NCI-H1092 (cell line): ENCODE results near the gene METTL2B.
"Not testable (repeated sequence)": the region's sequence is repeated elsewhere in the genome, so short reads cannot be mapped to it uniquely, and the experiment has no call there.

Experiments used
- DNase-seq: peaks from one replicate; lab custom pipeline; 2025; lab: John Stamatoyannopoulos, UW

METTL2B gene

GRCh38 chr7:128455543-128456254 lies 20.8 kb upstream of the METTL2B start, which contains the start of gene HILPDA:
Gene HILPDA (plus strand): TSS chr7:128455878. CDS start chr7:128457269, 1,391 bp downstream.
- DNase-seq, result peak; percentile 92

GRCh38 chr7:128456255-128456725 lies 20.3 kb upstream of the METTL2B start:
- no peak for DNase-seq

GRCh38 chr7:128457385-128457784 lies 19.2 kb upstream of the METTL2B start:
- DNase-seq, result not testable (repeated sequence)

GRCh38 chr7:128458956-128459355 lies 17.6 kb upstream of the METTL2B start:
- DNase-seq, result no peak

- DNase-seq, result no peak
Measured at GRCh38 chr7:128459394-128459878, 17.1 kb upstream of the METTL2B start.

GRCh38 chr7:128462460-128462859 lies 14.1 kb upstream of the METTL2B start:
- DNase-seq, result no peak

GRCh38 chr7:128463345-128463744 lies 13.2 kb upstream of the METTL2B start:
- DNase-seq, result not testable (repeated sequence)

- not testable (repeated sequence) for DNase-seq
Measured at GRCh38 chr7:128463933-128464332, 12.6 kb upstream of the METTL2B start.

GRCh38 chr7:128466871-128467270 lies 9.7 kb upstream of the METTL2B start:
- DNase-seq, result not testable (repeated sequence)

GRCh38 chr7:128477336-128477690 lies 765 bp downstream of the METTL2B start:
- DNase-seq, result not testable (repeated sequence)

- not testable (repeated sequence) for DNase-seq
Measured at GRCh38 chr7:128479082-128479481, 2.5 kb downstream of the METTL2B start.

- not testable (repeated sequence) for DNase-seq
Measured at GRCh38 chr7:128488134-128488533, 11.6 kb downstream of the METTL2B start.

- DNase-seq, result no peak
Measured at GRCh38 chr7:128497405-128497804, 20.9 kb downstream of the METTL2B start.

- DNase-seq, result not testable (repeated sequence)
Measured at GRCh38 chr7:128505416-128505815, 28.9 kb downstream of the METTL2B start.

GRCh38 chr7:128506819-128507218 lies 30.3 kb downstream of the METTL2B start:
- DNase-seq, result not testable (repeated sequence)

- DNase-seq, result not testable (repeated sequence)
Measured at GRCh38 chr7:128507321-128507993, 30.9 kb downstream of the METTL2B start.

GRCh38 chr7:128511692-128512091 lies 35.1 kb downstream of the METTL2B start:
- not testable (repeated sequence) for DNase-seq

- not testable (repeated sequence) for DNase-seq
Measured at GRCh38 chr7:128515232-128515631, 38.7 kb downstream of the METTL2B start.

- not testable (repeated sequence) for DNase-seq
Measured at GRCh38 chr7:128517023-128517422, 40.5 kb downstream of the METTL2B start.

GRCh38 chr7:128523226-128523931 lies 46.8 kb downstream of the METTL2B start:
- peak; percentile 24 for DNase-seq

- DNase-seq, result not testable (repeated sequence)
Measured at GRCh38 chr7:128523932-128524524, 47.5 kb downstream of the METTL2B start.

- not testable (repeated sequence) for DNase-seq
Measured at GRCh38 chr7:128525584-128525983, 49.0 kb downstream of the METTL2B start.
